Epithelial cell of esophagus (primary cell): ENCODE data around the gene FYB2.

Source experiments
- DNase-seq: peaks from one replicate; pipeline ENCODE4 v3.0.0; 2010; ENCODE audit warnings: low read depth
- H3K4me3 ChIP-seq: 2 replicates; pipeline ENCODE4 v1.5.1; 2011; ENCODE audit warnings: mild to moderate bottlenecking, low read length, control low read depth
- TF ChIP-seq, protein P1 (sequence below): IDR thresholded peaks from 2 replicates; pipeline ENCODE4 v1.5.1; 2011; ENCODE audit warnings: low read depth, mild to moderate bottlenecking, low read length, control low read depth, inconsistent platforms; ENCODE audit not compliant: insufficient read depth; ENCODE audit errors: missing control alignments

Gene FYB2

GRCh38 chr1:56686169-56686568 lies 133.0 kb downstream of the FYB2 start:
- no peak overlapping the region for H3K4me3 ChIP-seq
- DNase-seq = peak; percentile 38
- TF ChIP-seq, protein P1, sequence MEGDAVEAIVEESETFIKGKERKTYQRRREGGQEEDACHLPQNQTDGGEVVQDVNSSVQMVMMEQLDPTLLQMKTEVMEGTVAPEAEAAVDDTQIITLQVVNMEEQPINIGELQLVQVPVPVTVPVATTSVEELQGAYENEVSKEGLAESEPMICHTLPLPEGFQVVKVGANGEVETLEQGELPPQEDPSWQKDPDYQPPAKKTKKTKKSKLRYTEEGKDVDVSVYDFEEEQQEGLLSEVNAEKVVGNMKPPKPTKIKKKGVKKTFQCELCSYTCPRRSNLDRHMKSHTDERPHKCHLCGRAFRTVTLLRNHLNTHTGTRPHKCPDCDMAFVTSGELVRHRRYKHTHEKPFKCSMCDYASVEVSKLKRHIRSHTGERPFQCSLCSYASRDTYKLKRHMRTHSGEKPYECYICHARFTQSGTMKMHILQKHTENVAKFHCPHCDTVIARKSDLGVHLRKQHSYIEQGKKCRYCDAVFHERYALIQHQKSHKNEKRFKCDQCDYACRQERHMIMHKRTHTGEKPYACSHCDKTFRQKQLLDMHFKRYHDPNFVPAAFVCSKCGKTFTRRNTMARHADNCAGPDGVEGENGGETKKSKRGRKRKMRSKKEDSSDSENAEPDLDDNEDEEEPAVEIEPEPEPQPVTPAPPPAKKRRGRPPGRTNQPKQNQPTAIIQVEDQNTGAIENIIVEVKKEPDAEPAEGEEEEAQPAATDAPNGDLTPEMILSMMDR = no peak

- TF ChIP-seq, protein P1 = no peak
- no peak for DNase-seq
- no peak overlapping the region for H3K4me3 ChIP-seq
Observed at GRCh38 chr1:56683569-56683968, 135.6 kb downstream of the FYB2 start.

DNA sequence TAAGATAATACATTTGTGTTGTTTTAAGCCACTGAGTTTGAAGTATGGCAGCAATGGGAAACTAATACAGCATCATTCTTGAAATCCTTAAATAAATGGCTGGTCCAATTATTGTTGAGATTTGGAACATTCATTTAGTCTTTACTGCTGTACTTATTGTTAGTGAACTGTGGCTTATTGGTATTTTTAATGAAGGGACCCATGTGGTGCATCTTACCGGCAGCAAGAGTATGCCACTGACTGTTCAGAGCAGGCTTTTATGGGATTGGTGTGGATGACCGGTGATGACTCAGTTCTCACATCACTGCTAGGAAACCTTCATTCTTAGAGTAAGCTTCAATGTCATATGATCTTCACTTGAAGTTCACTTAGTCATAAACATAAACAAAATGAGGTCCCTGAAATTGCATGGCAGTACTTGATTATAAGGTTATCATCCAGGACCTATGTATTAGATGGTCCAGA lies 142.6 kb downstream of the FYB2 start:
- H3K4me3 ChIP-seq = no peak overlapping the region
- TF ChIP-seq, protein P1 = no peak
- peak; percentile 84 for DNase-seq

DNA sequence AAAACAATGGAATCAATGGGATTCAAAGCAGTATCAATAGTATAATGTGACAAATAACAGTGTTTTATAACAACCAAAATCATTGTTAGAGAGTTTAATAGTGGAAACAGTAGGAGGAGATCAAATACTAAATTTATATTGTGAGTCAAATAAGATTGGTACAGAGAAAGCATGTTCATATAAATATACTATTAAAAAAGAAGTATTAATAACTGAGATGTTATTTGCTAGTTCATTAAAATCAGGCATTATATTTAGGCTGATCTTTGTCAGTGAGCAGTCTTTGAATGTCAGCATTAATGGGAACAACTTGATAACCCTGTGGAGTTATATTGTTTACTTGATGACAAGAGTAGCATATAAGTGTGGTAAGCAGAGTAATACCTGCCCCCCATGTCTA lies 143.4 kb downstream of the FYB2 start:
- no peak overlapping the region for H3K4me3 ChIP-seq
- no peak for DNase-seq
- TF ChIP-seq, protein P1 = no peak

DNA sequence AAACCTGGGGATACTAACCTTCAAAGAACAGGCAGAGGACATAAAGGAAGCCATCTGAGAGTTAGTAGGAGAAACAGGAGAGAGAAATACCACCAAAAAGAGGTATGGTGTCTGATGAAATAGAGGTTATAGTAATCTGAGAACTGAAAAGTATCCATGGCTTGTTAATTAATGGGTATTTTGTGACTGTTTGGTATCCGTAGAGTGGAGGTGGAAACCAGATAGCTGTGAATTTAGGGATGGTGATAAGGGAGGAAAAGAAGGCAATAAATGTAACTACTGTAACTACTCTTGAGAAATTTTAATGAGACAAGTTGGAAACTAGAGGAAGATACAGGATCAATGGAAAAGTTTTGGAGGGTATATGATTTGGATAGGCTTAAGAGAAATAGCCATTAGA lies 146.6 kb downstream of the FYB2 start:
- no peak overlapping the region for H3K4me3 ChIP-seq
- DNase-seq = no peak
- TF ChIP-seq, protein P1 = no peak

GRCh38 chr1:56671542-56671941 lies 147.7 kb downstream of the FYB2 start:
- no peak overlapping the region for H3K4me3 ChIP-seq
- TF ChIP-seq, protein P1 = no peak
- DNase-seq = no peak

DNA sequence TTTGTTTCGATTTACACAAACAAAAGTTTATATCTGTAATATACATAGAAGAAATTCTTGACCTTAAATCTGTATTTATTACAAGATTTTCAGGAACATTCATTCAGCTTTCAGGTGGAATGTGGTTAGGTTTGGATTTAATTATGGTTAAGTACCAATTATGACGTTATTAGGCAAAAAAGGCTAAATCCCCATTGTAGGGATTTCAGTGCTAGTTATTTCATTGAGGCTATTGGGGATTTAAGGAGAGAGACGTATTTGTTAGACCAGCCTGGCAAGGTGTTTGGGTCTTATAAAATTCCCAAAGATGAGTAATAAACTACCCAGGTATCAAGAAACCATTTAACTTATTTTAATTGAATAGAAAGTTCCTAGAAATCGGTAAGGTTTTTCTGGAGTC lies 148.1 kb downstream of the FYB2 start:
- DNase-seq = no peak
- H3K4me3 ChIP-seq = no peak overlapping the region
- TF ChIP-seq, protein P1 = no peak
